Measurements from ENCODE around the gene WT1. TPM values are rescaled to one million over a fixed set of nuclear protein-coding genes. Genes with fewer than 3 reads are reported as not detected.

Gene WT1
- total and polyA plus RNA-seq, 2 of the 4 experiments (the other 2 are of a cell fraction): not detected

GRCh38 chr11:32391479-32391878, 43.9 kb downstream of the WT1 start:
- no peak overlapping the region for H2AK5ac ChIP-seq (ENCODE audit: low read depth, low read length)
- no peak overlapping the region for H2AFZ ChIP-seq (replicated peaks; ENCODE audit: low read length, poor library complexity)
- DNase-seq: no peak
- no peak overlapping the region for H3K23ac ChIP-seq (ENCODE audit: low read depth, low read length)
- H4K5ac ChIP-seq (ENCODE audit: low read depth, low read length): no peak overlapping the region
- H3K4me1 ChIP-seq (ENCODE audit: control insufficient read depth, insufficient read depth, low read length): no peaks in the 10 kb centered on the region
- no peak overlapping the region for H3K56ac ChIP-seq (ENCODE audit: extremely low read depth, insufficient read depth, low read length)
- ChIA-PET POLR2A (ENCODE audit: unreplicated experiment) (no interaction called here), CTCF (no interaction called here)
- H3K9me1 ChIP-seq (ENCODE audit: insufficient read depth, low read length): no peaks in the 10 kb centered on the region
- TF ChIP-seq SMC3 (IDR thresholded peaks at IDR 0.05; ENCODE audit: low read depth, low read length) (no peak), MAZ (IDR thresholded peaks at IDR 0.05; ENCODE audit: borderline replicate concordance, low read depth, low read length) (no peak), RCOR1 (IDR thresholded peaks at IDR 0.05; ENCODE audit: insufficient replicate concordance, low read length) (no peak), BHLHE40 (IDR thresholded peaks at IDR 0.05; ENCODE audit: low read depth, low read length) (no peak), CEBPB (IDR thresholded peaks at IDR 0.05; ENCODE audit: low read depth, low read length) (no peak), RAD21 (IDR thresholded peaks at IDR 0.05; ENCODE audit: low read length) (no peak), CHD1 (IDR thresholded peaks at IDR 0.05; ENCODE audit: low read depth, low read length) (no peak), MAFK (IDR thresholded peaks at IDR 0.05; ENCODE audit: low read depth, low read length) (no peak), POLR2A (IDR thresholded peaks at IDR 0.05; ENCODE audit: low read depth, low read length) (no peak), RFX5 (IDR thresholded peaks at IDR 0.05; ENCODE audit: low read depth, low read length) (no peak)
- TF ChIP-seq, protein P1, sequence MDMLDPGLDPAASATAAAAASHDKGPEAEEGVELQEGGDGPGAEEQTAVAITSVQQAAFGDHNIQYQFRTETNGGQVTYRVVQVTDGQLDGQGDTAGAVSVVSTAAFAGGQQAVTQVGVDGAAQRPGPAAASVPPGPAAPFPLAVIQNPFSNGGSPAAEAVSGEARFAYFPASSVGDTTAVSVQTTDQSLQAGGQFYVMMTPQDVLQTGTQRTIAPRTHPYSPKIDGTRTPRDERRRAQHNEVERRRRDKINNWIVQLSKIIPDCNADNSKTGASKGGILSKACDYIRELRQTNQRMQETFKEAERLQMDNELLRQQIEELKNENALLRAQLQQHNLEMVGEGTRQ (IDR thresholded peaks at IDR 0.05; ENCODE audit: low read depth, low read length): no peak
- intact Hi-C loops (cut with micrococcal nuclease) (no loop called here), dilution Hi-C loops (cut with HindIII; ENCODE audit: low sequenced_read_pairs, unreplicated experiment) (no loop called here), in situ Hi-C loops (cut with MboI; ENCODE audit: low sequenced_read_pairs) (no loop called here)
- H3K9me3 ChIP-seq (ENCODE audit: control insufficient read depth, insufficient read depth, low read length): no peaks in the 10 kb centered on the region
- peaks cover 5% of the 10 kb centered on the region for H3K27me3 ChIP-seq (ENCODE audit: control insufficient read depth, insufficient read depth, low read length)
- H4K91ac ChIP-seq (ENCODE audit: insufficient read depth, low read depth, low read length): no peak overlapping the region
- H3K18ac ChIP-seq (ENCODE audit: low read depth, low read length): no peak overlapping the region
- no peak overlapping the region for H2BK5ac ChIP-seq (ENCODE audit: low read depth, low read length, poor library complexity, severe bottlenecking)
- H3K14ac ChIP-seq (replicated peaks; ENCODE audit: low read depth, low read length): no peak overlapping the region
- no peak overlapping the region for H2BK15ac ChIP-seq (ENCODE audit: low read depth, low read length)
- no peak overlapping the region for H3K4me3 ChIP-seq (ENCODE audit: insufficient read depth, low read depth, low read length)
- no peak for ATAC-seq (ENCODE audit: low read depth)
- no peak overlapping the region for H3K27ac ChIP-seq (ENCODE audit: insufficient read depth, low read length)
- no peaks in the 10 kb centered on the region for H4K20me1 ChIP-seq (ENCODE audit: insufficient read depth, low read length)
- no peaks in the 10 kb centered on the region for H3K79me1 ChIP-seq (ENCODE audit: low read depth in 1 of 2, low read length in 2 of 2)
- no TSS peak for BruUV-seq (replicated peaks)
- H4K8ac ChIP-seq (ENCODE audit: low read depth in 2 of 2, low read length in 2 of 2): no peak overlapping the region
- H3K36me3 ChIP-seq (ENCODE audit: control insufficient read depth, insufficient read depth, low read length): no peaks in the 10 kb centered on the region
- no CpG with 5 or more reads among the region's 3 CpGs for WGBS, 2 experiments (ENCODE audit: extremely low coverage in 2 of 2, insufficient read length in 1 of 2)
- no peak overlapping the region for H2AK9ac ChIP-seq (replicated peaks; ENCODE audit: low read depth, low read length, poor library complexity)
- no peak overlapping the region for H2BK20ac ChIP-seq (ENCODE audit: low read depth, low read length)
- no peak overlapping the region for H2BK120ac ChIP-seq (ENCODE audit: low read depth, low read length)
- no peak overlapping the region for H3K4me2 ChIP-seq (ENCODE audit: low read depth, low read length)
- no peak overlapping the region for H3K9ac ChIP-seq (ENCODE audit: low read depth, low read length)
- H3K4ac ChIP-seq (ENCODE audit: low read depth, low read length): no peak overlapping the region
